H1 (cell line): ENCODE data around the gene POLR2H. TPM values are rescaled to one million over a fixed set of nuclear protein-coding genes. Genes with fewer than 3 reads are reported as not detected.

Experiments used
- CTCF ChIA-PET: fragments of 300-600 bp; sonication (Branson Sonifier 250); formaldehyde crosslinking; loops from one replicate; lab custom pipeline; 2021; ENCODE audit not compliant: partially characterized antibody; lab: Charles Lee
- POLR2A ChIA-PET: fragments of 300-600 bp; sonication (Branson Sonifier 250); formaldehyde crosslinking; loops from one replicate; lab custom pipeline; 2021; ENCODE audit warnings: inconsistent platforms; ENCODE audit not compliant: partially characterized antibody; lab: Charles Lee
- DNase-seq, 2 experiments: peaks; one replicate each; pipeline versions ENCODE4 v3.0.0 to v3.0.0-alpha.2; 2010 to 2022; ENCODE audit warnings: low spot score in 2 of 2, low read depth in 1 of 2, mixed read lengths in 1 of 2
- FAIRE-seq: peaks from 2 replicates; lab custom pipeline; 2011; peaks lifted over from hg19 to GRCh38; lab: Jason Lieb, UNC
- H2AFZ ChIP-seq: 2 replicates; pipeline ENCODE4 v1.8.1; 2012; ENCODE audit warnings: low read length, inconsistent platforms
- H2AK5ac ChIP-seq: 2 replicates; pipeline ENCODE4 v1.6.1; 2013; ENCODE audit warnings: low read depth, low read length
- H2BK120ac ChIP-seq: replicated peaks from 2 replicates; pipeline ENCODE3; 2013; ENCODE audit warnings: low read depth, low read length, inconsistent platforms
- H2BK12ac ChIP-seq: 2 replicates; pipeline ENCODE4 v1.6.1; 2013; ENCODE audit warnings: low read depth, low read length
- H2BK15ac ChIP-seq: 2 replicates; pipeline ENCODE4 v1.6.1; 2013; ENCODE audit warnings: low read length
- H2BK20ac ChIP-seq: 2 replicates; pipeline ENCODE4 v1.6.1; 2013; ENCODE audit warnings: low read length
- H2BK5ac ChIP-seq: 2 replicates; pipeline ENCODE4 v1.6.1; 2013; ENCODE audit warnings: low read depth, low read length
- H3K14ac ChIP-seq: 2 replicates; pipeline ENCODE4 v1.6.1; 2013; ENCODE audit warnings: inconsistent platforms; ENCODE audit not compliant: insufficient read length
- H3K18ac ChIP-seq: 2 replicates; pipeline ENCODE4 v1.6.1; 2013; ENCODE audit warnings: low read length; ENCODE audit errors: extremely low read depth
- H3K23ac ChIP-seq: 2 replicates; pipeline ENCODE4 v1.6.1; 2013; ENCODE audit warnings: inconsistent platforms; ENCODE audit not compliant: insufficient read length
- H3K23me2 ChIP-seq: 2 replicates; pipeline ENCODE4 v1.6.1; 2013; ENCODE audit warnings: low read depth, low read length
- H3K27ac ChIP-seq: 2 replicates; pipeline ENCODE4 v1.6.1; 2011; ENCODE audit warnings: low read depth, low read length, inconsistent platforms
- H3K27me3 ChIP-seq, 4 experiments: replicated peaks in 1 of 4; 1 replicate in 1 of 4; 2 replicates in 3 of 4; pipeline versions ENCODE4 v1.6.1 to v1.8.1; 2011 to 2013; ENCODE audit warnings: low read length in 3 of 4, mild to moderate bottlenecking in 3 of 4, inconsistent platforms in 2 of 4, mixed read lengths in 2 of 4, moderate library complexity in 1 of 4; ENCODE audit not compliant: control insufficient read depth in 3 of 4, insufficient read depth in 3 of 4; ENCODE audit errors: extremely low read depth in 1 of 4
- H3K36me3 ChIP-seq, 4 experiments: 2 replicates each; pipeline versions ENCODE4 v1.6.1 to v1.8.1; 2011 to 2013; ENCODE audit warnings: mild to moderate bottlenecking in 4 of 4, low read length in 3 of 4, moderate library complexity in 2 of 4, control low read depth in 1 of 4, inconsistent platforms in 1 of 4; ENCODE audit not compliant: insufficient read depth in 4 of 4, control insufficient read depth in 2 of 4
- H3K4ac ChIP-seq: replicated peaks from 2 replicates; pipeline ENCODE3; 2013; ENCODE audit warnings: low read length, low read depth, mixed read lengths, inconsistent platforms; ENCODE audit not compliant: insufficient read length
- H3K4me1 ChIP-seq, 4 experiments: replicated peaks in 1 of 4; 1 replicate in 1 of 4; 2 replicates in 3 of 4; pipeline versions ENCODE4 v1.6.1 to v1.8.1; 2011 to 2013; ENCODE audit warnings: low read length in 3 of 4, inconsistent platforms in 2 of 4, mixed read lengths in 1 of 4; ENCODE audit not compliant: insufficient read depth in 4 of 4, control insufficient read depth in 3 of 4
- H3K4me2 ChIP-seq, 2 experiments: 2 replicates each; pipeline versions ENCODE4 v1.6.1 to v1.8.1; 2011 to 2013; ENCODE audit warnings: low read depth in 2 of 2, low read length in 2 of 2, control low read depth in 1 of 2, inconsistent platforms in 1 of 2, mild to moderate bottlenecking in 1 of 2; ENCODE audit not compliant: insufficient read depth in 1 of 2
- H3K4me3 ChIP-seq, 4 experiments: fragments of 200-600, 300-600 bp in 1 of 4; sonication (generic), shearing (Covaris generic), sonication (Bioruptor Twin) in 1 of 4; 2 replicates each; pipeline versions ENCODE4 v1.5.1 to v1.8.1; 2011 to 2016; ENCODE audit warnings: low read length in 4 of 4, low read depth in 3 of 4, control low read depth in 2 of 4, inconsistent platforms in 2 of 4, mild to moderate bottlenecking in 2 of 4, mixed read lengths in 1 of 4, moderate library complexity in 1 of 4; ENCODE audit not compliant: insufficient read depth in 2 of 4; ENCODE audit errors: extremely low read depth in 1 of 4
- H3K56ac ChIP-seq: replicated peaks from 2 replicates; pipeline ENCODE3; 2013; ENCODE audit warnings: low read depth, mild to moderate bottlenecking, mixed read lengths, low read length, inconsistent platforms; ENCODE audit not compliant: insufficient read length
- H3K79me1 ChIP-seq: 2 replicates; pipeline ENCODE4 v1.6.1; 2013; ENCODE audit warnings: low read depth, low read length, control low read depth
- H3K79me2 ChIP-seq, 2 experiments: 2 replicates each; pipeline versions ENCODE4 v1.6.1 to v1.8.1; 2012 to 2013; ENCODE audit warnings: low read length in 2 of 2, mild to moderate bottlenecking in 2 of 2, inconsistent platforms in 1 of 2; ENCODE audit not compliant: insufficient read depth in 2 of 2, control insufficient read depth in 1 of 2
- H3K9ac ChIP-seq, 4 experiments: replicated peaks in 1 of 4; 1 replicate in 1 of 4; 2 replicates in 3 of 4; pipeline versions ENCODE4 v1.6.1 to v1.8.1; 2011 to 2013; ENCODE audit warnings: low read depth in 3 of 4, low read length in 3 of 4, control low read depth in 2 of 4, mild to moderate bottlenecking in 2 of 4, moderate library complexity in 2 of 4, inconsistent platforms in 1 of 4; ENCODE audit errors: extremely low read depth in 1 of 4
- H3K9me3 ChIP-seq, 2 experiments: 2 replicates each; pipeline versions ENCODE4 v1.6.1 to v1.8.1; 2012 to 2013; ENCODE audit warnings: mild to moderate bottlenecking in 2 of 2, moderate library complexity in 2 of 2, control low read depth in 1 of 2, inconsistent platforms in 1 of 2, low read depth in 1 of 2, low read length in 1 of 2, mixed read lengths in 1 of 2; ENCODE audit not compliant: insufficient read depth in 2 of 2
- H4K20me1 ChIP-seq, 2 experiments: replicated peaks in 1 of 2; 2 replicates each; pipeline versions ENCODE3 to v1.8.1; 2011 to 2013; ENCODE audit warnings: inconsistent platforms in 2 of 2, low read length in 2 of 2, mild to moderate bottlenecking in 1 of 2; ENCODE audit not compliant: insufficient read depth in 2 of 2, control insufficient read depth in 1 of 2
- H4K5ac ChIP-seq: 2 replicates; pipeline ENCODE4 v1.6.1; 2013; ENCODE audit warnings: low read length, low read depth, mixed read lengths, inconsistent platforms; ENCODE audit not compliant: insufficient read length
- H4K8ac ChIP-seq: 2 replicates; pipeline ENCODE4 v1.8.0; 2013; ENCODE audit warnings: mild to moderate bottlenecking, moderate library complexity, low read length, inconsistent platforms; ENCODE audit not compliant: insufficient read depth; ENCODE audit errors: extremely low read depth
- H4K91ac ChIP-seq: replicated peaks from 2 replicates; pipeline ENCODE3; 2013; ENCODE audit warnings: low read length, mixed read lengths, inconsistent platforms; ENCODE audit not compliant: insufficient read length
- EZH2 ChIP-seq: fragments of 200-600 bp; sonication (generic); IDR thresholded peaks from 2 replicates; pipeline ENCODE4 v1.7.1; 2012; ENCODE audit warnings: low read depth, mild to moderate bottlenecking, moderate library complexity, low read length, inconsistent platforms; ENCODE audit not compliant: severe bottlenecking
- SP4 ChIP-seq: IDR thresholded peaks from 2 replicates; pipeline ENCODE4 v1.6.1; 2012; ENCODE audit warnings: low read length, inconsistent platforms
- WGBS, 2 experiments: shearing (Covaris generic) in 1 of 2; methylation state at CpG; one replicate each; pipeline versions ENCODE4 v1.1.6 to v1.1.7; 2013 to 2015; ENCODE audit warnings: low lambda C conversion rate in 2 of 2, mixed read lengths in 2 of 2, inconsistent platforms in 1 of 2, low coverage in 1 of 2, missing lambda C conversion rate in 1 of 2; ENCODE audit not compliant: insufficient replicate concordance in 2 of 2, insufficient coverage in 1 of 2, insufficient read length in 1 of 2; ENCODE audit errors: extremely low coverage in 1 of 2, missing lambda C conversion rate in 1 of 2; 5-methylcytosine and 5-hydroxymethylcytosine counted together
- polyA plus RNA-seq, 7 experiments: library from polyadenylated mRNA; depleted of rRNA in 3 of 7; stranded (reverse) in 5 of 7; unstranded in 2 of 7; fragments of >200 nt in 5 of 7; fragments of 200-250 nt in 2 of 7; gene quantifications; 1 replicate in 5 of 7; 2 replicates in 1 of 7; 4 replicates in 1 of 7; pipeline versions ENCODE4 v1.2.1 to v1.2.3, GENCODE V29; 2011 to 2013; ENCODE audit warnings: missing spikeins in 2 of 7, mixed read lengths in 2 of 7
- total RNA-seq: library from RNA; stranded (reverse); fragmentation: NEBNext Ultra II Directional; extraction: Animal tissue kit (Norgen Biotek cat#: 25700); gene quantifications from 2 replicates; pipeline ENCODE4 v1.2.1, GENCODE V29; 2021

The POLR2H gene
- total and polyA plus RNA-seq, 2 of the 8 experiments (the other 6 are each of a cell fraction or from before 2014, with no cell fraction given) = 113 to 335 TPM

DNA sequence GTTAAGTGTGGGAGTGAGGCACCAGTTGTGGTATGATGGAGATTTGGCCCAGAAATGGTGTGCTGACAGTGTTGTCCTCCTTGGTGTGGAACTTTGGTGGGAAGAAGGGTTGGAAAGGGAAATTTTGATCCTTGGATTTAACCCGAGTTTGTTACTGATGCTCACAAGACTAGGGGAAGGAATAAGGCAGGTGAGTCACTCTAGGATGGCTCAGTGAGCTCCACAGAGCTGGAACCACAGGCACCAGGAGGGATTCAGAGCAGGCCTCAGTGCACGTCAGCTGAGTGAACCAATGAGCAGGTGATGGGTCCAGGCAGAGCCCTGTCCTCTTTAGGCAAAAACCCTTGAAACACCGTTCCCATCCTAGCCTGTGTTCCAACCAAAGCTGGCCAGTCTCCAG is 29.8 kb downstream of the POLR2H start:
- POLR2A ChIA-PET = interaction anchor here (1.3 kb wide), 1 partner anchor 20 kb away, joined by 3 read pairs; no protein-coding TSS in a partner anchor
- no peak for FAIRE-seq

More for the DNA sequence above, 29.8 kb downstream of the POLR2H start:
- Histone ChIP-seq H2BK120ac (no peak overlapping the region), H3K18ac (no peak overlapping the region), H3K27ac (no peak overlapping the region), H2AK5ac (no peak overlapping the region), H3K79me1 (no peaks in the 10 kb centered on the region), H3K79me2 (no peaks in the 10 kb centered on the region), H3K4ac (no peak overlapping the region), H4K5ac (no peak overlapping the region), H3K36me3 (no peaks in the 10 kb centered on the region), H4K8ac (no peak overlapping the region), H3K23me2 (no peaks in the 10 kb centered on the region), H2BK15ac (no peak overlapping the region), H3K27me3 (no peaks in the 10 kb centered on the region; a peak in 3 of 7 replicates), H3K56ac (no peak overlapping the region), H3K23ac (no peak overlapping the region), H4K20me1 (no peaks in the 10 kb centered on the region), H4K91ac (no peak overlapping the region), H2AFZ (no peak overlapping the region), H2BK12ac (0 out of 2 replicates have a peak overlapping the region, but pooled peaks have one; percentile 2), H3K9me3 (no peaks in the 10 kb centered on the region), H2BK20ac (no peak overlapping the region), H2BK5ac (no peak overlapping the region), H3K4me2 (no peak overlapping the region), H3K4me3 (no peak overlapping the region), H3K9ac (no peak overlapping the region), H3K4me1 (peaks cover 0 to 3% (median 0%) of the 10 kb centered on the region in 4 experiments; a peak in 2 of 7 replicates), H3K14ac (no peak overlapping the region)
- TF ChIP-seq EZH2 = no peak
- no peak for TF ChIP-seq SP4
- WGBS, 2 experiments = 91% methylated on average over 3 of the region's 3 CpGs; no CpG with 5 or more reads in 1 of the 2 experiments
- CTCF ChIA-PET = interaction anchor here (0.8 to 4.2 kb wide), 8 partner anchors 19 to 484 kb away, joined by 3 to 34 read pairs (median 4); no protein-coding TSS in a partner anchor
- no peak for DNase-seq
